Measurements from ENCODE around the gene ALKBH5.

The ALKBH5 gene

GRCh38 chr17:18225642-18226283 lies 42.1 kb downstream of the ALKBH5 start:
- DNase-seq: no peak
- no peak for TF ChIP-seq CTCF (IDR thresholded peaks at IDR 0.05; ENCODE audit: low read depth, low read length)
- H3K27ac ChIP-seq: peak overlapping the region; percentile 58; the same call in 1 of the 2 replicates
- no peaks in the 10 kb centered on the region for H3K27me3 ChIP-seq (ENCODE audit: insufficient read depth, low read depth, severe bottlenecking)
- H3K9me3 ChIP-seq (ENCODE audit: severe bottlenecking): no peaks in the 10 kb centered on the region
- H3K4me3 ChIP-seq (ENCODE audit: low read depth, low read length): peak overlapping the region; percentile 51
- H3K36me3 ChIP-seq: no peaks in the 10 kb centered on the region

GRCh38 chr17:18226284-18226945 lies 42.8 kb downstream of the ALKBH5 start:
- Histone ChIP-seq H3K27me3 (ENCODE audit: insufficient read depth, low read depth, severe bottlenecking) (no peaks in the 10 kb centered on the region), H3K36me3 (no peaks in the 10 kb centered on the region), H3K4me3 (ENCODE audit: low read depth, low read length) (peak overlapping the region; percentile 51), H3K9me3 (ENCODE audit: severe bottlenecking) (no peaks in the 10 kb centered on the region), H3K27ac (0 out of 2 replicates have a peak overlapping the region, but pooled peaks have one; percentile 58)
- no peak for TF ChIP-seq CTCF (IDR thresholded peaks at IDR 0.05; ENCODE audit: low read depth, low read length)
- DNase-seq: no peak

GRCh38 chr17:18227635-18228034 lies 44.0 kb downstream of the ALKBH5 start:
- no peak for TF ChIP-seq CTCF (IDR thresholded peaks at IDR 0.05; ENCODE audit: low read depth, low read length)
- H3K27ac ChIP-seq: no peak overlapping the region
- no peak for DNase-seq
- no peaks in the 10 kb centered on the region for H3K9me3 ChIP-seq (ENCODE audit: severe bottlenecking)
- peaks cover 9% of the 10 kb centered on the region for H3K36me3 ChIP-seq
- no peak overlapping the region for H3K4me3 ChIP-seq (ENCODE audit: low read depth, low read length)
- no peaks in the 10 kb centered on the region for H3K27me3 ChIP-seq (ENCODE audit: insufficient read depth, low read depth, severe bottlenecking)

- no peaks in the 10 kb centered on the region for H3K27me3 ChIP-seq (ENCODE audit: insufficient read depth, low read depth, severe bottlenecking)
- TF ChIP-seq CTCF (IDR thresholded peaks at IDR 0.05; ENCODE audit: low read depth, low read length): no peak
- H3K4me3 ChIP-seq (ENCODE audit: low read depth, low read length): no peak overlapping the region
- no peaks in the 10 kb centered on the region for H3K9me3 ChIP-seq (ENCODE audit: severe bottlenecking)
- DNase-seq: no peak
- peaks cover 10% of the 10 kb centered on the region for H3K36me3 ChIP-seq
- no peak overlapping the region for H3K27ac ChIP-seq
These were observed 44.6 kb downstream of the ALKBH5 start for GRCh38 chr17:18228176-18228682.

GRCh38 chr17:18229254-18229653 lies 45.6 kb downstream of the ALKBH5 start:
- no peak overlapping the region for H3K4me3 ChIP-seq (ENCODE audit: low read depth, low read length)
- no peaks in the 10 kb centered on the region for H3K27me3 ChIP-seq (ENCODE audit: insufficient read depth, low read depth, severe bottlenecking)
- peaks cover 18% of the 10 kb centered on the region for H3K36me3 ChIP-seq
- no peaks in the 10 kb centered on the region for H3K9me3 ChIP-seq (ENCODE audit: severe bottlenecking)
- H3K27ac ChIP-seq: no peak overlapping the region
- no peak for DNase-seq
- TF ChIP-seq CTCF (IDR thresholded peaks at IDR 0.05; ENCODE audit: low read depth, low read length): no peak

All from WERI-Rb-1 (cell line).